Astrocyte (in vitro differentiated cells and primary cell): ENCODE results near the gene ALKBH2.

Experiments used
- EZH2 ChIP-seq: IDR thresholded peaks from 2 replicates; pipeline ENCODE4 v1.6.1; 2012; ENCODE audit warnings: mild to moderate bottlenecking, low read length, inconsistent platforms; ENCODE audit not compliant: insufficient read depth
- TF ChIP-seq, protein P1 (sequence below): IDR thresholded peaks from 2 replicates; pipeline ENCODE4 v1.5.1; 2011; ENCODE audit warnings: low read depth, mild to moderate bottlenecking, inconsistent platforms, low read length, moderate library complexity; ENCODE audit not compliant: insufficient read depth

GRCh38 chr12:109098651-109099050 is 5.4 kb upstream of the ALKBH2 start:
- TF ChIP-seq, protein P1, sequence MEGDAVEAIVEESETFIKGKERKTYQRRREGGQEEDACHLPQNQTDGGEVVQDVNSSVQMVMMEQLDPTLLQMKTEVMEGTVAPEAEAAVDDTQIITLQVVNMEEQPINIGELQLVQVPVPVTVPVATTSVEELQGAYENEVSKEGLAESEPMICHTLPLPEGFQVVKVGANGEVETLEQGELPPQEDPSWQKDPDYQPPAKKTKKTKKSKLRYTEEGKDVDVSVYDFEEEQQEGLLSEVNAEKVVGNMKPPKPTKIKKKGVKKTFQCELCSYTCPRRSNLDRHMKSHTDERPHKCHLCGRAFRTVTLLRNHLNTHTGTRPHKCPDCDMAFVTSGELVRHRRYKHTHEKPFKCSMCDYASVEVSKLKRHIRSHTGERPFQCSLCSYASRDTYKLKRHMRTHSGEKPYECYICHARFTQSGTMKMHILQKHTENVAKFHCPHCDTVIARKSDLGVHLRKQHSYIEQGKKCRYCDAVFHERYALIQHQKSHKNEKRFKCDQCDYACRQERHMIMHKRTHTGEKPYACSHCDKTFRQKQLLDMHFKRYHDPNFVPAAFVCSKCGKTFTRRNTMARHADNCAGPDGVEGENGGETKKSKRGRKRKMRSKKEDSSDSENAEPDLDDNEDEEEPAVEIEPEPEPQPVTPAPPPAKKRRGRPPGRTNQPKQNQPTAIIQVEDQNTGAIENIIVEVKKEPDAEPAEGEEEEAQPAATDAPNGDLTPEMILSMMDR = no peak
- TF ChIP-seq EZH2 = no peak
